ENCODE data around the gene MUS81. TPM values are rescaled to one million over a fixed set of nuclear protein-coding genes. Genes with fewer than 3 reads are reported as not detected.

The MUS81 gene
- total and polyA plus RNA-seq, 2 of the 13 experiments (the other 11 are each of a cell fraction or from before 2014, with no cell fraction given): 25.6 to 30.2 TPM

GRCh38 chr11:65891219-65892136 is 31.2 kb downstream of the MUS81 start (continued):
- TF ChIP-seq THAP9 (CRISPR knock-in tag; IDR thresholded peaks at IDR 0.05; ENCODE audit: borderline replicate concordance) (peak; percentile 43; the same call in 1 of the 2 replicates), ZNF207 (IDR thresholded peaks at IDR 0.05; ENCODE audit: borderline replicate concordance) (no peak), ZHX2 (IDR thresholded peaks at IDR 0.05; ENCODE audit: low read depth) (no peak), ZHX2 (CRISPR knock-in tag; IDR thresholded peaks at IDR 0.05; ENCODE audit: borderline replicate concordance) (0 out of 2 replicates have a peak, but pooled peaks have one; percentile 17), HOXA3 (CRISPR knock-in tag; IDR thresholded peaks at IDR 0.05) (peak; percentile 63), MAF1 (CRISPR knock-in tag; IDR thresholded peaks at IDR 0.05; ENCODE audit: borderline replicate concordance) (no peak), CTCF (CRISPR knock-in tag; IDR thresholded peaks at IDR 0.05) (peak; percentile 88), TFAP4 (IDR thresholded peaks at IDR 0.05; ENCODE audit: borderline replicate concordance, low read depth) (no peak), ZNF782 (CRISPR knock-in tag; IDR thresholded peaks at IDR 0.05; ENCODE audit: borderline replicate concordance) (no peak; the same call in 1 of the 2 replicates), ZSCAN22 (CRISPR knock-in tag; IDR thresholded peaks at IDR 0.05) (no peak), MLXIP (CRISPR knock-in tag; IDR thresholded peaks at IDR 0.05; ENCODE audit: borderline replicate concordance) (no peak), PCBP1 (IDR thresholded peaks at IDR 0.05; ENCODE audit: borderline replicate concordance, low read depth, low read length) (0 out of 2 replicates have a peak, but pooled peaks have one; percentile 63)

Data from HepG2 (cell line).